SU-DHL-6 (cell line): ENCODE data around the gene CST6.

Experiments
- EZH2phosphoT487 ChIP-seq: fragments of 200-600 bp; sonication (generic), shearing (Covaris generic); conservative IDR thresholded peaks from 2 replicates; pipeline ENCODE4 v1.6.1; 2018; ENCODE audit warnings: mild to moderate bottlenecking, antibody characterized with exemption, low read length, moderate library complexity, mixed read lengths
- TF ChIP-seq, protein P1 (sequence below): fragments of 200-600 bp; sonication (generic); IDR thresholded peaks from one replicate; pipeline ENCODE4 v1.5.1; 2017; ENCODE audit warnings: antibody characterized with exemption, mild to moderate bottlenecking, low read length, moderate library complexity; ENCODE audit not compliant: insufficient read depth, poor library complexity, severe bottlenecking

DNA sequence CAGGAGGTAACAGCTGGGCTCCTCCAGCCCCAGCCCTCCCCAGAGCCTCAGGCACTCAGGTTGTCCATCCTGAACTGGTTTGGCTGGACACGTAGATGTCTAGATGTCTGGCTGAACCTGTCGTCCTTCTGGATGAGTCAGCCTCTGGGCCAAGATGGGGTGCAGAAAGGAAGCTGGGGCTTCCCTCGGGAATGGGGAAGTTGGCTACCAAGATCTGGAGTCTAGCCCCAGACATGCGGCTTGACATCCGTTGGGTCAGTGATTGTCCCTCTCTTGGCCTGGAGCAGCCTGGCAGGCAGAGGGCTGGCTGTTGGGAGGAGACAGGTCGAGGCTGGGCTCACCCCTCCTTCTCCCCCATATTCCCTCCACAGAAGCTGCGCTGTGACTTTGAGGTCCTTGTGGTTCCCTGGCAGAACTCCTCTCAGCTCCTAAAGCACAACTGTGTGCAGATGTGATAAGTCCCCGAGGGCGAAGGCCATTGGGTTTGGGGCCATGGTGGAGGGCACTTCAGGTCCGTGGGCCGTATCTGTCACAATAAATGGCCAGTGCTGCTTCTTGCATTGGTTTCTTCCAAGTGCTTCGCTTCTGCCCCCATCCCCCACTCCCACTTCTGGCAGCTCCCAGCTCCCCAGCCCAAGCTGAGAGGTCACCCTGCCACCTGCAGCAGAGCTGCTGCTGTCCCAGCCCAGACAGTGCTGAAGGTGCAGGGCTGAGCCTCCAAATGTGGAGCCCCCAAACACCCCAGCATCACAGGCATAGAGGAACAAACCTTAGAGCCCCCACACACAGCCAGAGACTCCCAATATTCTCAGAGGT lies 1.3 kb downstream of the CST6 start:
- TF ChIP-seq, protein P1, sequence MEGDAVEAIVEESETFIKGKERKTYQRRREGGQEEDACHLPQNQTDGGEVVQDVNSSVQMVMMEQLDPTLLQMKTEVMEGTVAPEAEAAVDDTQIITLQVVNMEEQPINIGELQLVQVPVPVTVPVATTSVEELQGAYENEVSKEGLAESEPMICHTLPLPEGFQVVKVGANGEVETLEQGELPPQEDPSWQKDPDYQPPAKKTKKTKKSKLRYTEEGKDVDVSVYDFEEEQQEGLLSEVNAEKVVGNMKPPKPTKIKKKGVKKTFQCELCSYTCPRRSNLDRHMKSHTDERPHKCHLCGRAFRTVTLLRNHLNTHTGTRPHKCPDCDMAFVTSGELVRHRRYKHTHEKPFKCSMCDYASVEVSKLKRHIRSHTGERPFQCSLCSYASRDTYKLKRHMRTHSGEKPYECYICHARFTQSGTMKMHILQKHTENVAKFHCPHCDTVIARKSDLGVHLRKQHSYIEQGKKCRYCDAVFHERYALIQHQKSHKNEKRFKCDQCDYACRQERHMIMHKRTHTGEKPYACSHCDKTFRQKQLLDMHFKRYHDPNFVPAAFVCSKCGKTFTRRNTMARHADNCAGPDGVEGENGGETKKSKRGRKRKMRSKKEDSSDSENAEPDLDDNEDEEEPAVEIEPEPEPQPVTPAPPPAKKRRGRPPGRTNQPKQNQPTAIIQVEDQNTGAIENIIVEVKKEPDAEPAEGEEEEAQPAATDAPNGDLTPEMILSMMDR: no peak
- no peak for TF ChIP-seq EZH2phosphoT487
